K562 (cell line): Measurements from ENCODE around the gene NOTCH3. TPM values are rescaled to one million over a fixed set of nuclear protein-coding genes. Genes with fewer than 3 reads are reported as not detected.

Experiments
- ATAC-seq: fragments of 200-7000 bp; cut with Tn5 transposase; 3 replicates; pipeline ENCODE4 v1.9.1; 2020; ENCODE audit warnings: moderate library complexity
- BruUV-seq: library from RNA; stranded (reverse); fragments of 400-500 nt; replicated peaks from 2 replicates; lab custom pipeline; 2021; lab: Mats Ljungman, UMichigan
- CTCF ChIA-PET: fragments of 300-600 bp; formaldehyde crosslinking; extraction: SDS; loops from one replicate; lab custom pipeline; 2021; ENCODE audit warnings: low intra/inter-chr PET ratio; lab: Yijun Ruan, JAX
- POLR2A ChIA-PET: fragments of 300-600, 350-650 bp; sonication (Branson Sonifier 250); formaldehyde crosslinking; extraction: SDS; loops from one replicate; lab custom pipeline; 2021; ENCODE audit warnings: antibody characterized with exemption, inconsistent platforms; lab: Yijun Ruan, JAX
- DNase-seq, 4 experiments: peaks; one replicate each; pipeline versions ENCODE4 v3.0.0 to v3.0.0-alpha.2; 2011 to 2018; ENCODE audit warnings: low spot score in 3 of 4, mixed read lengths in 3 of 4; ENCODE audit errors: extremely low read depth in 1 of 4
- FAIRE-seq: peaks from 2 replicates; lab custom pipeline; 2011; peaks lifted over from hg19 to GRCh38; lab: Jason Lieb, UNC
- H2AFZ ChIP-seq: 2 replicates; pipeline ENCODE4 v1.6.0; 2011; ENCODE audit warnings: low read depth, low read length, control low read depth, inconsistent platforms
- H3K27ac ChIP-seq: fragments of 200-600 bp; 3 replicates; pipeline ENCODE4 v1.8.0; 2011; ENCODE audit warnings: low read depth, mild to moderate bottlenecking, control low read depth, inconsistent platforms, low read length, moderate library complexity, mixed read lengths; ENCODE audit errors: extremely low read depth
- H3K27me3 ChIP-seq, 2 experiments: fragments of 300-600 bp in 1 of 2; 2 replicates in 1 of 2; 3 replicates in 1 of 2; pipeline versions ENCODE4 v1.6.0 to v1.8.0; 2011; ENCODE audit warnings: inconsistent platforms in 2 of 2, low read length in 2 of 2, mild to moderate bottlenecking in 1 of 2, mixed read lengths in 1 of 2, moderate library complexity in 1 of 2; ENCODE audit not compliant: control insufficient read depth in 2 of 2, insufficient read depth in 2 of 2
- H3K36me3 ChIP-seq: fragments of 300-600 bp; 3 replicates; pipeline ENCODE4 v1.8.0; 2011; ENCODE audit warnings: mild to moderate bottlenecking, low read length, inconsistent platforms; ENCODE audit not compliant: control insufficient read depth, insufficient read depth
- H3K4me1 ChIP-seq, 2 experiments: fragments of 200-600 bp in 1 of 2; replicated peaks in 1 of 2; 2 replicates in 1 of 2; 3 replicates in 1 of 2; pipeline versions ENCODE4 v1.5.1 to v1.8.0; 2011; ENCODE audit warnings: inconsistent platforms in 2 of 2, low read length in 2 of 2, mild to moderate bottlenecking in 1 of 2, mixed read lengths in 1 of 2, moderate library complexity in 1 of 2; ENCODE audit not compliant: control insufficient read depth in 2 of 2, insufficient read depth in 2 of 2
- H3K4me2 ChIP-seq: 2 replicates; pipeline ENCODE4 v1.6.1; 2011; ENCODE audit warnings: low read length, control low read depth, inconsistent platforms, mixed read lengths; ENCODE audit not compliant: insufficient read depth
- H3K4me3 ChIP-seq: fragments of 200-600 bp; sonication (generic), shearing (Covaris generic); 2 replicates; pipeline ENCODE4 v1.5.1; 2016; ENCODE audit warnings: control low read depth, inconsistent platforms
- H3K79me2 ChIP-seq: fragments of 200-600 bp; 3 replicates; pipeline ENCODE4 v1.8.0; 2011; ENCODE audit warnings: low read length, inconsistent platforms; ENCODE audit not compliant: control insufficient read depth, insufficient read depth
- H3K9ac ChIP-seq, 2 experiments: 2 replicates each; pipeline versions ENCODE4 v1.6.0 to v1.6.1; 2011; ENCODE audit warnings: low read depth in 2 of 2, low read length in 2 of 2, control low read depth in 1 of 2, inconsistent platforms in 1 of 2, mild to moderate bottlenecking in 1 of 2, mixed read lengths in 1 of 2; ENCODE audit not compliant: insufficient read depth in 1 of 2
- H3K9me1 ChIP-seq: one replicate; pipeline ENCODE4 v1.6.0; 2011; ENCODE audit warnings: inconsistent platforms, mild to moderate bottlenecking, low read length, moderate library complexity; ENCODE audit not compliant: control insufficient read depth, insufficient read depth
- H3K9me3 ChIP-seq: replicated peaks from 2 replicates; pipeline ENCODE4 v1.5.1; 2011; ENCODE audit warnings: low read depth, low read length, inconsistent platforms; ENCODE audit not compliant: control insufficient read depth, insufficient read depth
- H4K20me1 ChIP-seq: replicated peaks from 2 replicates; pipeline ENCODE4 v1.6.1; 2011; ENCODE audit warnings: low read length, inconsistent platforms, mixed read lengths; ENCODE audit not compliant: control insufficient read depth, insufficient read depth
- ATF1 ChIP-seq, 2 experiments: fragments of 450-650 bp in 1 of 2; IDR thresholded peaks; 2 replicates each; pipeline ENCODE4 v1.6.1; 2016; ENCODE audit warnings: missing compliant biosample characterization in 1 of 2, missing genetic modification characterization in 1 of 2
- BCOR ChIP-seq: fragments of 450-650 bp; IDR thresholded peaks from 2 replicates; pipeline ENCODE4 v1.6.1; 2016
- CBX5 ChIP-seq: IDR thresholded peaks from 2 replicates; pipeline ENCODE4 v1.6.1; 2014; ENCODE audit warnings: low read depth, borderline replicate concordance
- DDX20 ChIP-seq: fragments of 450-650 bp; IDR thresholded peaks from 2 replicates; pipeline ENCODE4 v1.6.1; 2016; ENCODE audit warnings: missing genetic modification characterization, low read depth, mild to moderate bottlenecking, missing compliant biosample characterization, moderate library complexity
- E2F5 ChIP-seq: sonication (generic); formaldehyde crosslinking; IDR thresholded peaks from 2 replicates; pipeline ENCODE4 v1.8.0; 2022; ENCODE audit warnings: mild to moderate bottlenecking, missing genetic modification reagents
- ERF ChIP-seq: fragments of 450-650 bp; formaldehyde crosslinking; IDR thresholded peaks from 2 replicates; pipeline ENCODE4 v1.4.0; 2020; ENCODE audit warnings: mild to moderate bottlenecking, mixed read lengths
- HES1 ChIP-seq: fragments of 450-650 bp; IDR thresholded peaks from 2 replicates; pipeline ENCODE4 v1.6.1; 2016; ENCODE audit warnings: low read depth, mild to moderate bottlenecking, moderate library complexity
- HIVEP1 ChIP-seq: fragments of 250-450 bp; sonication (Bioruptor Pico); IDR thresholded peaks from 2 replicates; pipeline ENCODE4 v1.4.0; 2020; ENCODE audit warnings: mild to moderate bottlenecking
- HMG20B ChIP-seq: fragments of 250-450 bp; sonication (Bioruptor Pico); IDR thresholded peaks from 2 replicates; pipeline ENCODE4 v1.5.0; 2021; ENCODE audit warnings: mild to moderate bottlenecking
- MITF ChIP-seq: IDR thresholded peaks from 2 replicates; pipeline ENCODE4 v1.6.1; 2014; ENCODE audit warnings: antibody characterized with exemption
- POLR2G ChIP-seq: fragments of 200-400 bp; formaldehyde crosslinking; IDR thresholded peaks from 2 replicates; pipeline ENCODE4 v1.6.1; 2017; ENCODE audit warnings: low read depth, mild to moderate bottlenecking, antibody characterized with exemption, low read length, moderate library complexity
- RBM22 ChIP-seq: fragments of 200-400 bp; formaldehyde crosslinking; IDR thresholded peaks from 2 replicates; pipeline ENCODE4 v1.6.1; 2018; ENCODE audit warnings: low read length, low read depth; ENCODE audit not compliant: poor library complexity, severe bottlenecking
- SIX5 ChIP-seq, 2 experiments: IDR thresholded peaks; 2 replicates each; pipeline ENCODE4 v1.6.1; 2011; ENCODE audit warnings: low read length in 2 of 2, borderline replicate concordance in 1 of 2, low read depth in 1 of 2, mild to moderate bottlenecking in 1 of 2, moderate library complexity in 1 of 2; ENCODE audit not compliant: insufficient read depth in 1 of 2
- SRF ChIP-seq, 2 experiments: fragments of 250-450, 450-650 bp in 1 of 2; sonication (Bioruptor Pico) in 1 of 2; sonication (generic) in 1 of 2; formaldehyde crosslinking; IDR thresholded peaks; 2 replicates each; pipeline versions ENCODE4 v1.5.0 to v1.5.1; 2020 to 2022; ENCODE audit warnings: mild to moderate bottlenecking in 1 of 2, missing genetic modification reagents in 1 of 2
- THRA ChIP-seq: fragments of 450-650 bp; IDR thresholded peaks from 2 replicates; pipeline ENCODE4 v1.6.1; 2017; ENCODE audit warnings: mild to moderate bottlenecking, moderate library complexity
- WHSC1 ChIP-seq: IDR thresholded peaks from one replicate; pipeline ENCODE4 v1.6.1; 2012; ENCODE audit warnings: low read length, control low read depth, inconsistent platforms
- WGBS: fragments of 100-300 bp; shearing (Covaris generic); methylation state at CpG from one replicate; pipeline ENCODE4 v1.1.6; 2016; ENCODE audit warnings: low coverage, mixed read lengths; ENCODE audit not compliant: insufficient coverage; ENCODE audit errors: missing lambda C conversion rate; 5-methylcytosine and 5-hydroxymethylcytosine counted together
- in situ Hi-C: fragments of 300-500 bp; cut with MboI; formaldehyde crosslinking; loops from 4 replicates; pipeline ENCODE4 v1.15.0; 2018; ENCODE audit warnings: inconsistent platforms, mixed read lengths
- intact Hi-C: fragments of 100-400 bp; cut with micrococcal nuclease; formaldehyde crosslinking; loops from 2 replicates; pipeline ENCODE4 v1.14.2; 2022
- polyA plus RNA-seq, 8 experiments: library from polyadenylated mRNA; depleted of rRNA in 4 of 8; stranded (reverse) in 5 of 8; unstranded in 3 of 8; fragments of >200 nt; fragmentation: Nextera tagmentation in 2 of 8; fragmentation: Illumina TruSeq in 1 of 8; extraction: Ambion mirVana in 2 of 8; extraction: Trizol in 1 of 8; gene quantifications; 2 replicates each; pipeline versions ENCODE4 v1.2.1 to v1.2.3, GENCODE V29; 2011 to 2014; ENCODE audit warnings: inconsistent platforms in 1 of 8, missing spikeins in 1 of 8
- total RNA-seq, 7 experiments: library from RNA; depleted of rRNA in 6 of 7; stranded (reverse); fragments of >200 nt in 6 of 7; fragmentation: Illumina TruSeq in 2 of 7; extraction: Trizol in 2 of 7; gene quantifications; 2 replicates each; pipeline versions ENCODE4 v1.2.1 to v1.2.3, GENCODE V29; 2011 to 2021; ENCODE audit warnings: low replicate concordance in 1 of 7

Gene NOTCH3
- total and polyA plus RNA-seq, 9 of the 15 experiments (the other 6 are each of a cell fraction or from before 2014, with no cell fraction given): under 0.01 to 1.2 (median 0.16) TPM

- 99% methylated on average over 9 of the region's 9 CpGs for WGBS
- no peaks in the 10 kb centered on the region for H3K9me1 ChIP-seq
- H3K4me2 ChIP-seq: no peak overlapping the region
- H3K27ac ChIP-seq: no peak overlapping the region
- no peak for TF ChIP-seq MITF
- no peak for TF ChIP-seq SIX5 (IDR thresholded peaks at IDR 0.05; ENCODE audit: borderline replicate concordance in 1 of 2, insufficient read depth in 1 of 2, low read depth in 1 of 2, low read length in 2 of 2)
- no peak for TF ChIP-seq ERF (CRISPR knock-in tag)
- TF ChIP-seq BCOR: no peak
- TF ChIP-seq DDX20 (tag): no peak
- TF ChIP-seq RBM22: peak; percentile 80
- no peak for TF ChIP-seq HES1
- TF ChIP-seq THRA: no peak
- no peak for TF ChIP-seq SRF (CRISPR knock-in tag; IDR thresholded peaks at IDR 0.05)
- no peak for TF ChIP-seq WHSC1
- TF ChIP-seq CBX5: no peak
- no peak for TF ChIP-seq HMG20B (CRISPR knock-in tag)
- no peak for TF ChIP-seq ATF1 (CRISPR knock-in tag; IDR thresholded peaks at IDR 0.05)
- no peak for TF ChIP-seq ATF1 (tag; IDR thresholded peaks at IDR 0.05)
- no peak for TF ChIP-seq HIVEP1 (CRISPR knock-in tag)
- TF ChIP-seq E2F5 (CRISPR knock-in tag): no peak
- TF ChIP-seq POLR2G: peak; percentile 54
- H3K9ac ChIP-seq: peak overlapping the region in 1 of 2 experiments; percentile 58; a peak in 1 of 4 replicates
- ATAC-seq (no peak), FAIRE-seq (no peak), DNase-seq (no peak)
- H2AFZ ChIP-seq: no peak overlapping the region
- peaks cover 14% of the 10 kb centered on the region for H4K20me1 ChIP-seq
- H3K27me3 ChIP-seq: no peaks in the 10 kb centered on the region
- no peak overlapping the region for H3K4me3 ChIP-seq
- H3K36me3 ChIP-seq: peaks cover 90% of the 10 kb centered on the region; the same call in 2 of the 3 replicates
- in situ Hi-C loops: no loop called here
- BruUV-seq: no TSS peak
- no peaks in the 10 kb centered on the region; a peak in 1 of 5 replicates for H3K4me1 ChIP-seq
- no peaks in the 10 kb centered on the region for H3K9me3 ChIP-seq
- ChIA-PET CTCF (no interaction called here), POLR2A (no interaction called here)
- intact Hi-C loops: no loop called here
- H3K79me2 ChIP-seq: no peaks in the 10 kb centered on the region
Measured at GRCh38 chr19:15241259-15241910, 40.6 kb upstream of the NOTCH3 start.
